Transverse colon (tissue), 3 donors: ENCODE results near the gene OXCT1.

ENCODE experiments used
- CTCF ChIP-seq, 5 experiments: fragments of 200-600 bp in 3 of 5; fragments of 450-650 bp in 2 of 5; sonication (generic) in 3 of 5; IDR thresholded peaks; 1 replicate in 2 of 5; 2 replicates in 3 of 5; pipeline ENCODE4 v1.5.1; 2016 to 2017; ENCODE audit warnings: antibody characterized with exemption in 5 of 5, inconsistent platforms in 3 of 5, mild to moderate bottlenecking in 2 of 5, moderate library complexity in 1 of 5
- EP300 ChIP-seq: sonication (generic); formaldehyde crosslinking; IDR thresholded peaks from one replicate; pipeline ENCODE4 v1.6.1; 2017; ENCODE audit warnings: antibody characterized with exemption, low read depth

GRCh38 chr5:41728281-41728680 is 141.9 kb downstream of the OXCT1 start:
- TF ChIP-seq CTCF (IDR thresholded peaks at IDR 0.05) (no peak), EP300 (no peak)
